Measurements from ENCODE around the gene MXRA8.

Gene MXRA8

GRCh38 chr1:1337793-1338147 is 20.6 kb downstream of the MXRA8 start:
- Histone ChIP-seq H2AFZ (ENCODE audit: low read depth, low read length) (no peak overlapping the region), H3K9me3 (ENCODE audit: low read length) (no peaks in the 10 kb centered on the region), H3K4me1 (ENCODE audit: insufficient read depth, low read length) (no peaks in the 10 kb centered on the region), H3K27me3 (ENCODE audit: insufficient read depth, low read length) (no peaks in the 10 kb centered on the region), H3K36me3 (ENCODE audit: insufficient read depth, low read length) (peaks cover 31% of the 10 kb centered on the region), H3K4me3 (ENCODE audit: low read length) (no peak overlapping the region)

GRCh38 chr1:1336931-1337792 is 21.2 kb downstream of the MXRA8 start:
- Histone ChIP-seq H3K4me1 (ENCODE audit: insufficient read depth, low read length) (no peaks in the 10 kb centered on the region), H3K27me3 (ENCODE audit: insufficient read depth, low read length) (no peaks in the 10 kb centered on the region), H2AFZ (ENCODE audit: low read depth, low read length) (no peak overlapping the region), H3K36me3 (ENCODE audit: insufficient read depth, low read length) (peaks cover 31% of the 10 kb centered on the region), H3K9me3 (ENCODE audit: low read length) (no peaks in the 10 kb centered on the region), H3K4me3 (ENCODE audit: low read length) (no peak overlapping the region)

GRCh38 chr1:1336446-1336845 is 21.9 kb downstream of the MXRA8 start:
- Histone ChIP-seq H3K36me3 (ENCODE audit: insufficient read depth, low read length) (peaks cover 29% of the 10 kb centered on the region), H3K9me3 (ENCODE audit: low read length) (no peaks in the 10 kb centered on the region), H3K4me1 (ENCODE audit: insufficient read depth, low read length) (peaks cover under 1% of the 10 kb centered on the region), H3K27me3 (ENCODE audit: insufficient read depth, low read length) (no peaks in the 10 kb centered on the region), H3K4me3 (ENCODE audit: low read length) (no peak overlapping the region), H2AFZ (ENCODE audit: low read depth, low read length) (no peak overlapping the region)

GRCh38 chr1:1335792-1336248 is 22.5 kb downstream of the MXRA8 start:
- Histone ChIP-seq H3K4me1 (ENCODE audit: insufficient read depth, low read length) (peaks cover 7% of the 10 kb centered on the region), H3K4me3 (ENCODE audit: low read length) (no peak overlapping the region), H3K27me3 (ENCODE audit: insufficient read depth, low read length) (no peaks in the 10 kb centered on the region), H3K36me3 (ENCODE audit: insufficient read depth, low read length) (peaks cover 23% of the 10 kb centered on the region), H3K9me3 (ENCODE audit: low read length) (no peaks in the 10 kb centered on the region), H2AFZ (ENCODE audit: low read depth, low read length) (no peak overlapping the region)

GRCh38 chr1:1335283-1335682 is 23.1 kb downstream of the MXRA8 start:
- Histone ChIP-seq H3K4me3 (ENCODE audit: low read length) (no peak overlapping the region), H3K4me1 (ENCODE audit: insufficient read depth, low read length) (peaks cover 12% of the 10 kb centered on the region)

GRCh38 chr1:1334835-1335234 is 23.5 kb downstream of the MXRA8 start:
- H3K36me3 ChIP-seq (ENCODE audit: insufficient read depth, low read length) = peaks cover 17% of the 10 kb centered on the region
- H2AFZ ChIP-seq (ENCODE audit: low read depth, low read length) = no peak overlapping the region
- no peaks in the 10 kb centered on the region for H3K9me3 ChIP-seq (ENCODE audit: low read length)
- H3K27me3 ChIP-seq (ENCODE audit: insufficient read depth, low read length) = no peaks in the 10 kb centered on the region
- H3K4me3 ChIP-seq (ENCODE audit: low read length) = no peak overlapping the region
- peaks cover 12% of the 10 kb centered on the region for H3K4me1 ChIP-seq (ENCODE audit: insufficient read depth, low read length)

More at GRCh38 chr1:1335283-1335682, 23.1 kb downstream of the MXRA8 start:
- H3K27me3 ChIP-seq (ENCODE audit: insufficient read depth, low read length) = no peaks in the 10 kb centered on the region
- H2AFZ ChIP-seq (ENCODE audit: low read depth, low read length) = no peak overlapping the region
- H3K36me3 ChIP-seq (ENCODE audit: insufficient read depth, low read length) = peaks cover 18% of the 10 kb centered on the region
- no peaks in the 10 kb centered on the region for H3K9me3 ChIP-seq (ENCODE audit: low read length)

- Histone ChIP-seq H3K36me3 (ENCODE audit: insufficient read depth, low read length) (peaks cover 11% of the 10 kb centered on the region), H3K4me3 (ENCODE audit: low read length) (no peak overlapping the region), H2AFZ (ENCODE audit: low read depth, low read length) (no peak overlapping the region), H3K9me3 (ENCODE audit: low read length) (no peaks in the 10 kb centered on the region), H3K27me3 (ENCODE audit: insufficient read depth, low read length) (no peaks in the 10 kb centered on the region), H3K4me1 (ENCODE audit: insufficient read depth, low read length) (peaks cover 12% of the 10 kb centered on the region)
Observed at GRCh38 chr1:1333551-1334241, 24.7 kb downstream of the MXRA8 start.

GRCh38 chr1:1332774-1333480 is 25.4 kb downstream of the MXRA8 start:
- no peaks in the 10 kb centered on the region for H3K9me3 ChIP-seq (ENCODE audit: low read length)
- peaks cover 12% of the 10 kb centered on the region for H3K4me1 ChIP-seq (ENCODE audit: insufficient read depth, low read length)
- H2AFZ ChIP-seq (ENCODE audit: low read depth, low read length) = no peak overlapping the region
- no peaks in the 10 kb centered on the region for H3K27me3 ChIP-seq (ENCODE audit: insufficient read depth, low read length)
- peaks cover 9% of the 10 kb centered on the region for H3K36me3 ChIP-seq (ENCODE audit: insufficient read depth, low read length)
- no peak overlapping the region for H3K4me3 ChIP-seq (ENCODE audit: low read length)

GRCh38 chr1:1332031-1332755 is 26.2 kb downstream of the MXRA8 start:
- H3K4me1 ChIP-seq (ENCODE audit: insufficient read depth, low read length) = peaks cover 12% of the 10 kb centered on the region
- peaks cover 12% of the 10 kb centered on the region for H3K36me3 ChIP-seq (ENCODE audit: insufficient read depth, low read length)
- no peak overlapping the region for H3K4me3 ChIP-seq (ENCODE audit: low read length)
- no peak overlapping the region for H2AFZ ChIP-seq (ENCODE audit: low read depth, low read length)
- H3K27me3 ChIP-seq (ENCODE audit: insufficient read depth, low read length) = no peaks in the 10 kb centered on the region
- H3K9me3 ChIP-seq (ENCODE audit: low read length) = no peaks in the 10 kb centered on the region

GRCh38 chr1:1331068-1331965 is 27.0 kb downstream of the MXRA8 start, which contains the start of gene TAS1R3:
TSS of gene TAS1R3 (plus strand) at chr1:1331280. CDS start at chr1:1331346, 66 bp downstream.
- Histone ChIP-seq H3K9me3 (ENCODE audit: low read length) (no peaks in the 10 kb centered on the region), H3K4me3 (ENCODE audit: low read length) (no peak within 1 kb of the TSS), H2AFZ (ENCODE audit: low read depth, low read length) (no peak within 1 kb of the TSS), H3K36me3 (ENCODE audit: insufficient read depth, low read length) (peaks cover 16% of the 10 kb centered on the region), H3K27me3 (ENCODE audit: insufficient read depth, low read length) (no peaks in the 10 kb centered on the region), H3K4me1 (ENCODE audit: insufficient read depth, low read length) (peaks cover 12% of the 10 kb centered on the region)

- H3K4me3 ChIP-seq (ENCODE audit: low read length) = no peak overlapping the region
Observed at GRCh38 chr1:1330366-1331067, 27.8 kb downstream of the MXRA8 start.

More at GRCh38 chr1:1330366-1331067, 27.8 kb downstream of the MXRA8 start:
- Histone ChIP-seq H3K9me3 (ENCODE audit: low read length) (no peaks in the 10 kb centered on the region), H2AFZ (ENCODE audit: low read depth, low read length) (no peak overlapping the region), H3K27me3 (ENCODE audit: insufficient read depth, low read length) (no peaks in the 10 kb centered on the region), H3K36me3 (ENCODE audit: insufficient read depth, low read length) (peaks cover 16% of the 10 kb centered on the region), H3K4me1 (ENCODE audit: insufficient read depth, low read length) (peaks cover 18% of the 10 kb centered on the region)

All from neuron (in vitro differentiated cells).